ENCODE measurements around the gene PRRT1B.

Gene PRRT1B

GRCh38 chr9:131607591-131607990, 62.3 kb downstream of the PRRT1B start:
- Histone ChIP-seq H3K79me2 (ENCODE audit: insufficient read depth, low read length) (no peaks in the 10 kb centered on the region), H3K4me2 (ENCODE audit: low read depth, low read length, poor library complexity, severe bottlenecking) (no peak overlapping the region), H3K27me3 (ENCODE audit: low read length) (no peaks in the 10 kb centered on the region), H3K9ac (ENCODE audit: low read length) (no peak overlapping the region), H3K4me3 (ENCODE audit: insufficient read depth, low read length, poor library complexity, severe bottlenecking) (no peak overlapping the region), H3F3A (ENCODE audit: insufficient read depth) (no peaks in the 10 kb centered on the region), H4K20me1 (ENCODE audit: low read depth, low read length) (no peaks in the 10 kb centered on the region), H3K36me3 (ENCODE audit: low read length) (no peaks in the 10 kb centered on the region), H3K9me3 (ENCODE audit: insufficient read depth, low read length) (no peaks in the 10 kb centered on the region), H3K9me2 (replicated peaks; ENCODE audit: insufficient read depth, low read length) (no peaks in the 10 kb centered on the region), H2AFZ (ENCODE audit: low read depth, low read length, severe bottlenecking) (no peak overlapping the region), H3K27ac (ENCODE audit: low read depth, low read length) (no peak overlapping the region)
- no peak for TF ChIP-seq EZH2phosphoT487 (conservative IDR thresholded peaks at IDR 0.05; ENCODE audit: low read length)

- no peak overlapping the region for H3K27ac ChIP-seq (ENCODE audit: low read depth, low read length)
- no peak overlapping the region for H3K9ac ChIP-seq (ENCODE audit: low read length)
- no peak overlapping the region for H3K4me3 ChIP-seq (ENCODE audit: insufficient read depth, low read length, poor library complexity, severe bottlenecking)
These were observed 63.2 kb downstream of the PRRT1B start for GRCh38 chr9:131608493-131609037.

More at GRCh38 chr9:131608493-131609037, 63.2 kb downstream of the PRRT1B start:
- Histone ChIP-seq H3K79me2 (ENCODE audit: insufficient read depth, low read length) (no peaks in the 10 kb centered on the region), H3F3A (ENCODE audit: insufficient read depth) (no peaks in the 10 kb centered on the region), H3K27me3 (ENCODE audit: low read length) (no peaks in the 10 kb centered on the region), H4K20me1 (ENCODE audit: low read depth, low read length) (no peaks in the 10 kb centered on the region), H3K4me2 (ENCODE audit: low read depth, low read length, poor library complexity, severe bottlenecking) (no peak overlapping the region), H2AFZ (ENCODE audit: low read depth, low read length, severe bottlenecking) (no peak overlapping the region), H3K36me3 (ENCODE audit: low read length) (no peaks in the 10 kb centered on the region), H3K9me3 (ENCODE audit: insufficient read depth, low read length) (no peaks in the 10 kb centered on the region), H3K9me2 (replicated peaks; ENCODE audit: insufficient read depth, low read length) (no peaks in the 10 kb centered on the region)
- TF ChIP-seq EZH2phosphoT487 (conservative IDR thresholded peaks at IDR 0.05; ENCODE audit: low read length): no peak
- no peak for TF ChIP-seq CTCF (IDR thresholded peaks at IDR 0.05; ENCODE audit: insufficient read depth, low read length, poor library complexity, severe bottlenecking)
